Lower leg skin (tissue), 4 donors: ENCODE data around the gene NAA20. TPM values are rescaled to one million over a fixed set of nuclear protein-coding genes. Genes with fewer than 3 reads are reported as not detected.

Source experiments
- DNase-seq, 2 donors: peaks; one replicate each; pipeline ENCODE4 v3.0.0-alpha.2; 2019; ENCODE audit warnings: low spot score in 2 of 2
- H3K4me3 ChIP-seq: fragments of 200-600 bp; sonication (generic); 2 replicates; pipeline ENCODE4 v1.5.1; 2017; ENCODE audit warnings: mild to moderate bottlenecking, low read depth; ENCODE audit not compliant: poor library complexity, severe bottlenecking
- POLR2A ChIP-seq, 2 donors: fragments of 450-650 bp; IDR thresholded peaks; one replicate each; pipeline ENCODE4 v1.6.1; 2016 to 2017; ENCODE audit warnings: antibody characterized with exemption in 2 of 2, mild to moderate bottlenecking in 1 of 2, moderate library complexity in 1 of 2
- WGBS, 2 donors: methylation state at CpG; one replicate each; pipeline ENCODE4 v1.1.5; 2018; 5-methylcytosine and 5-hydroxymethylcytosine counted together
- intact Hi-C: fragments of 100-400 bp; cut with DNase I; formaldehyde crosslinking; loops from one replicate; pipeline ENCODE4 v1.15.0; 2023; ENCODE audit warnings: low total_unique reads
- total RNA-seq, 4 donors: library from RNA; depleted of rRNA; stranded (reverse); fragments of >200 nt; gene quantifications; one replicate each; pipeline ENCODE4 v1.1.0, GENCODE V29; 2016
- TF ChIP-seq, protein P1 (sequence below), 3 donors: fragments of 450-650 bp; IDR thresholded peaks; one replicate each; pipeline ENCODE4 v1.5.1; 2016; ENCODE audit warnings: antibody characterized with exemption in 3 of 3, mild to moderate bottlenecking in 3 of 3, moderate library complexity in 2 of 3

The NAA20 gene
- total RNA-seq, 4 donors from 2014 or later, result 27.2 to 38.4 (median 33.1) TPM

DNA sequence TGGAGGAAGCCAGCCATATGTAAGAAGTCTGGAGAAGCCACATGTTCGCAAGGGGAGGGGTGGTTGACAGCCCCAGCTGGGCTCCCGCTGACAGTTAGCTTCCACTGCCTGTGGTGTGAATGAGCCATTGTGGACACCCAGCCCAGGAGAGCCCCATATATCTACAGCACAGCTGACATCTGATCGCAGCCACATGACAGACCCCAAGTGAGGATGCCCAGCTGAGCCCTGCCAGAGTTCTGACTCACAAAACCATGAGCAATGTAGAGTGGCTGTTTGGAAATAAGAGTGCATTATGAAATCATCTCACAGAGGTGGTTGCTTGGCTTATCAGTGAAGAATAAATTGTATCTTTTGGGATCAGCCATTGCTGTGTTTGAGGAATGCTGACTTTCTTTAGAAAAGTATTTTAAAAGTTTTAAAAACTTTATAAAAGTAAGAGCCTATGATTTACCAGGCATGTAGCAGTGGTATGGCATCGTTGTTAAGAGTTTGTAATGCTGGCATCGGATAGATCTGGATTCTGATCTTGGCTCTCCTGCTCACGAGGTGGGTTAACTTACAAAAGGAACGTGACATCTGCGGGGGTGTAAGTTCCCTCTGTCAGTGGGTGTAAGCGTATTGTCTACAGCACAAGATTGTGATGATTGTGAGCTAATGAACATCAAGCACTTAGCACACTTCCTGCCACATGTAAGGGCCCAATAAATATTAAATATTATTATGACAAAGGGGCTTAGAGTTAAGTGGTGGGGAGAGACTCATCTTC lies 59.3 kb downstream of the NAA20 start:
- TF ChIP-seq POLR2A (IDR thresholded peaks at IDR 0.05), result no peak
- TF ChIP-seq, protein P1, sequence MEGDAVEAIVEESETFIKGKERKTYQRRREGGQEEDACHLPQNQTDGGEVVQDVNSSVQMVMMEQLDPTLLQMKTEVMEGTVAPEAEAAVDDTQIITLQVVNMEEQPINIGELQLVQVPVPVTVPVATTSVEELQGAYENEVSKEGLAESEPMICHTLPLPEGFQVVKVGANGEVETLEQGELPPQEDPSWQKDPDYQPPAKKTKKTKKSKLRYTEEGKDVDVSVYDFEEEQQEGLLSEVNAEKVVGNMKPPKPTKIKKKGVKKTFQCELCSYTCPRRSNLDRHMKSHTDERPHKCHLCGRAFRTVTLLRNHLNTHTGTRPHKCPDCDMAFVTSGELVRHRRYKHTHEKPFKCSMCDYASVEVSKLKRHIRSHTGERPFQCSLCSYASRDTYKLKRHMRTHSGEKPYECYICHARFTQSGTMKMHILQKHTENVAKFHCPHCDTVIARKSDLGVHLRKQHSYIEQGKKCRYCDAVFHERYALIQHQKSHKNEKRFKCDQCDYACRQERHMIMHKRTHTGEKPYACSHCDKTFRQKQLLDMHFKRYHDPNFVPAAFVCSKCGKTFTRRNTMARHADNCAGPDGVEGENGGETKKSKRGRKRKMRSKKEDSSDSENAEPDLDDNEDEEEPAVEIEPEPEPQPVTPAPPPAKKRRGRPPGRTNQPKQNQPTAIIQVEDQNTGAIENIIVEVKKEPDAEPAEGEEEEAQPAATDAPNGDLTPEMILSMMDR (IDR thresholded peaks at IDR 0.05), result no peak
- peak; percentile 63 to 88 for DNase-seq
- H3K4me3 ChIP-seq, result no peak overlapping the region
- 68 to 75% methylated on average over 9 of the region's 9 CpGs for WGBS, 2 donors
- intact Hi-C loops, result no loop called here

DNA sequence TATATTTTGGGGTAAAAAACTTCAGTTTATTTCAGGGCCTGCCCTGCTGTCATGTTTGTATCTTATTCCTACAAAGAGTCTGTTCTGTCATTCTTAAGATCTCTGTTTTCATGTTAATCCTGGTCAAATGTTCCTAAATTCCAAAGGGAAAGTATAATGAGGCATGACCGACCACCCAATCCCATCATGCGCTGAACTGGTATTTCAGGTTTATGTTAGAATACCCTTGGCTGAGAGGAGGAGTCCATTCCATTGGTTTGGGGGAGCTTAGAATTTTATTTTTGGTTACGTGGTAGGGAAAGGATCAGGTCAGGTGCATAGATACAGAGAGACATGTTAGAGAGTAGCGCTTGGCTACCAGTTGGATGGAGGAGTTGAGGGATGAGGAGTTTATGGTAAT lies 60.9 kb downstream of the NAA20 start:
- DNase-seq, result no peak
- WGBS, 2 donors, result 90 to 93% methylated on average over 4 of the region's 4 CpGs
- TF ChIP-seq POLR2A (IDR thresholded peaks at IDR 0.05), result no peak
- TF ChIP-seq, protein P1 (IDR thresholded peaks at IDR 0.05), result no peak
- no peak overlapping the region for H3K4me3 ChIP-seq
- intact Hi-C loops, result no loop called here

DNA sequence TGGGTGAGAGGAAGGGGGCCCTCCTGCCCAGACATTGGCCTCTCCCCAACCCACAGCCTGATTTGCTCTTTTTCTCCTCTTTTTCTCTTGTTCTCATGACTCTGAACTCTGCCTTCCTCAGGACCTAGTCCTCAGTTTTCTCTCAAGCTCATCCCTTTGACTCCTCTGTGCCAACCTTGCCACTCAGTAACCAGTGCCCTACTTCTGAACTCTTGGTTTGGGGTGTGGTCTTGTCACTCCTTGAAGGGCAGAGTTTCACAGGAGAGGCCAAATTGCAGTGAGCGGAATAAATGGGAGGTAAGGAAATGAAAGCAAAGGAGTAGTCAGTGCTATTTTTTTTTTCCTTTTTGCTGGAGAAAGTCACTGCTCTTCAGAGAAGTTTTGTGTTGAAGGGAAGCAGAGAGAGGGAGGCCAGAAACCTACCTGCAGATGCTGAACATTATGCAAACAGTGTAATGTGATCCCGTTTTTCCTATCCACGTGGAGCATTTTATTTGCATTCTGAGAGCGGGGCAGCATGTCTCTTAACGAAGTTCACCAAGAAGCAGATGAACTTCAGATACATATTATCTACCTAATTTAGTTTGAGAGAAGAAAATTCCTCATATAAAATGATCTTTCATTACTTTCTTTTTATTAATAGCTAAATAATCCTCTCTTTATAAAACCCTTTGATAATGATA lies 62.1 kb downstream of the NAA20 start:
- TF ChIP-seq, protein P1 (IDR thresholded peaks at IDR 0.05), result no peak
- TF ChIP-seq POLR2A (IDR thresholded peaks at IDR 0.05), result no peak
- DNase-seq, result no peak
- H3K4me3 ChIP-seq, result no peak overlapping the region
- intact Hi-C loops, result no loop called here
- WGBS, 2 donors, result 58 to 60% methylated on average over 5 of the region's 5 CpGs

Other genes with a start within 250 kb of the NAA20 start
- gene CRNKL1, start 35.1 kb downstream of the NAA20 start, total RNA-seq, result 10 to 100 TPM; 19.5 to 25.3 (median 20.7) TPM
- 1 to 10 TPM in 2 of 4 donors, under 1 TPM in 2; 0.19 to 1.4 (median 1.1) TPM for gene CFAP61, start 35.2 kb downstream of the NAA20 start, total RNA-seq